ENCODE data around the gene TNS3.
A peak's percentile ranks its signal among the peaks of the same experiment; 100 is the strongest.

The TNS3 gene

DNA sequence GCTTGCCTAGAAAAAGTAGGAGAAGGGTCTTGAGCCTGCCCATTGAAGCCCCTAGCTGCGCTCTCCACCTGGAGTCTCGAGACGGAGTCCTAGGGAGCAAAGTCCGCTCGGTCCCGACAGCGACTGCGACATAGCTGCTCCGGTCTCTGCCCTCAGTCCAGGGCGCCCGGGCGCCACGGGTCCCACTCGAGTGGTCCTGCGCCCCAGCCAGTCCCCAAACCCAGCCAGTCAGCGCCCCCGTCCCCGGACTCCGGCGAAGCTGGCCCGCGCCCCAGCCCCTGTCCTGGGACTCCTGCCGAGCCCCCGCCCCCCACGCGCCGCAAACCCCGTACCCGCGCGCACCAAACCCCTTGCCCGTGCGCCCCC lies 490 bp downstream of the TNS3 start:
- no peak for DNase-seq (ENCODE audit: low read depth)

DNA sequence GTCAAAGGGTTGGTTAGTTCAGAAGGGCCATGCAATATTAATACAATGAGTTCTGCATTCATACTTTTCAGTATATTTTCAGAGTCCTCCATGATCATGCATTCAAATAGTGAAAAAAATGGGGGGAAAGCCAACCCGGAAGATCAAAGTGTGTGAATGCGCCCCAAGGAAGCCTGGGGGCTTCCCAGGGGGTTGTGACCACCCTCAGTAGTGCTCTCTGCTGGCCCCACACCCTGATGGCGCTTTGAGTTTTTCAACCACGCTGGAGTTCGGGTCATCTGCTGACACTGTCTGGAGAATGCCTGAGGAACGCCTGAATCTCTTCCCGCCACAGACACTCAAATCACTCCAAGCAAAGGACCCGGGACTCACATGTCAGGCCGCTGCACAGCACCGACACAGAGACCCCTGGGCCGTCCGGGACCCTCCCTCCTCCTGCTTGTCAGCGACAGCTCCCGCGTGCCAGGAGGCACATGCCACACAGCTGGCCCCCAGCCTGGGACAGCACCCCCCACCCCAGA lies 1.0 kb downstream of the TNS3 start:
- DNase-seq (ENCODE audit: low read depth), result no peak

DNA sequence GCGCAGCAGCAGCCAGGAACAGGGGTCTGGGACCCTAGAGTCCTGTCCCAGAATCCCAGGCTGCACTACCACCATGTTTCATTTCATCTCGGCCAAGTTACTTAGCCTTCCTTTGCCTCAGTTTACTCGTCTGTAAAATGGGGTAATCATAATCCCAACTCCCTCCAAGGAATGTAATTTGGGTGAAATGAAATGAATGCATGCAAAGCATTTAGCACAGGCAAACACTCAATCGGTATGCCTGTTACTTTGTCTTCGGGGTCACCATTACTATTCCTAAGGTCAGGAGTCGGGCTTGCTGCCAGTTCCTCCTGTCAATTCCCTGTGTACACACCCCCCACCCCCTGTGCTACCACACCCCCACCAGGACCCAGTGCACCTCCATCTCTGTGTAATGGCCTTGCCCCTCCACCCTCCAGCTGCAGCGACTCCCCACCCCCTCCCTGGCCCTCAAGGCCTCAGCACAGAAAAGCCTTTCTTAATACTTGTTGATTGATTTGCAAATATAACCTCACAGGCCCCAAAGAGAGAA lies 1.7 kb downstream of the TNS3 start:
- no peak for DNase-seq (ENCODE audit: low read depth)

DNA sequence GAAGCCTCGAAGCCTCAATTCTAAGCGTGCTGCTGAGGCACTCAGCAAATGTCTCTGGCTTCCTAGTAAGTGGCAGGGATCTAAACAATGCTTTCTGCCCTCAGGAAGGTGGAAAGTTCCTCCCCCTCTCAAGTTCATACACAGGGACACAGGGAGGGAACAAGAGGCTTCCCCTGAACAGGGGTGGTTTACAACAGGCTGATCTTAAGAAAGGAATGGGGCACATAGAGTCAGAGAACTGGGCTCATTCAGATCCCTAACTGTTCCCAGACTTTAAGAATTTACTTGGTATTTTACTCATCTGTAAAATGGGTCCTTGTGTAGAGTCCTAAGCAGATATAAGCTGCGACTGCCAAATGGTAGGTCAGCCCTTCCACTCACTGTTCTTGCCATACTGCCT lies 2.5 kb downstream of the TNS3 start:
- DNase-seq (ENCODE audit: low read depth), result no peak

DNA sequence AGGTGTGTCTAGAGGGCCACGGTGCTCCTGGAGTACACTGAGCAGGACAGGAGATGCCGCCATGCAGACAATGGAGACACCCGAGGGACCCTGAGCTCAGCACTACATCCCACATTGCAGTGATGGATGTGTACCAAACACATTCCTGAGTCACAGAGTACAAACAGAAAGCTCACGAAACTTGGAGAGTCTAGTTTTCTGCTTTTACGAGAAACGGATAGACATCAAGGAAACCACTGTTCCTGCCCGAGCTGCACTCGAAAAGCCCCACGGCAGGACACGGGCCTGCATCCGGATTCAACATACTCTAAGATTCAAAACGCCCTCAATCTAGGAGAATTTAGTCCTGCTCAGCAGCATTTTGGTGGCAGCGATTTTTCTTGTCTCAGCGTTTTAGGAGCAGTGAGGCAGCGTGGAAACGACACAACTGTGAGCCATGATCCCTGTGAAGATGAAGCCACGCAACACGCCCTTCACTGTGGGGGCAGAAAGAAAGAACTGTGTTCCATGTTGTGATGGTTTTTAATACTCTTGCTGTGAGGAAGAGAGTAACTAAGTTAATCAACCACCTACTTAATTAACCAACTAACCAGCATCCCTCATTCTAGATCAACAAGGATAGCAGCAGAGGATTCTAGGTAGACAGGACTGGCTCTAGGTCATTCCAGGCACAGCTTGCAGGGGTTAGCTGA lies 3.2 kb downstream of the TNS3 start:
- DNase-seq (ENCODE audit: low read depth), result peak; percentile 79

DNA sequence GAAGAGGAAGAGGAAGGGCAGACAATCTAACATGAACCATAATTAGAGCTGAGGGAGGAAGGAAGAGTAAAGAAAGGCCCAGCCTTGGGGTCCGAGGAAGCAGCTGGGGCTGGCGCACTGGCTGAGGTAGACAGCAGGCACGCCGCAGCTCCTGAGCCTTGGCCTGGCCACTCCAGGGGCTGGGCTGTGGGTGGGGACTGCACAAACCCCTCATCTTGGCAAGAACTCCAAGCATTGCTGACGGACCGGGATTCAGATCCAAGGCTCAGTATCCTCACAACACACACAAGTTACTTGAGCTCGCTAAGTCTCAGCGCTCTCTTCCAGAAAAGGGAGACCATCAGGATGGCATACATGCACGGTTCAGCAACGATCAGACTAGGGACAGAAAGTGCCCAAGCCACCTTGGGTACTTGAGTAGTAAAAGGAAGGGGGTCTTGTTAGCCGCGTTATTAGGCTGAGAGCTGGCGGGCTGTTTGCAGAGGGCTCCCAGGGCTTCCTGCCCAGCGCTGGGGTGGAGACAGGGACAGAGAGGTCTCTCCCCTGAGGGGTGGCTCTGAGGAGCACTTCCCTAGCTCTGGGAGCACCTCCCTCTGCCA lies 4.5 kb downstream of the TNS3 start:
- DNase-seq (ENCODE audit: low read depth), result no peak

DNA sequence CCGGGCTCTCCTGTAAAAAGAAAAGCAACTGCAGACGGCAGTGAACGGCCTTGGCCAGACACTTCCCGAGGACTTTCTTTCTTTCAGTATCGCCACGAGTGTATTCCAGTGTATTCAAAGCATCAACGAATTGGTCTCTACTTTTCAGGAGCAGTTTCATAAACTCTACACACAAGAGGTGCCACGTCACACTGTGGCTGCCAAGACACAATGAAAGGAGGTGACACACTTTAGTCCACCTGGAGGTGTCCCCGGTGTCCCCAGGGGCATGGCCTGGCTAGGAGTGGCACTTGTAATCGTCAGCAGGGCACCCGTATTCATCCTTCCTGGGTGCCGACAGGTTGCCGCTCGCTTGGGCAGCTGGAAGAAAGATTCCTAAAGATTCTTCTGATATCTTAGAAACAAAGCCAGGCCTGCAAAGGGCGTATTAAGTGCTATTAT lies 5.0 kb downstream of the TNS3 start:
- DNase-seq (ENCODE audit: low read depth), result no peak

DNA sequence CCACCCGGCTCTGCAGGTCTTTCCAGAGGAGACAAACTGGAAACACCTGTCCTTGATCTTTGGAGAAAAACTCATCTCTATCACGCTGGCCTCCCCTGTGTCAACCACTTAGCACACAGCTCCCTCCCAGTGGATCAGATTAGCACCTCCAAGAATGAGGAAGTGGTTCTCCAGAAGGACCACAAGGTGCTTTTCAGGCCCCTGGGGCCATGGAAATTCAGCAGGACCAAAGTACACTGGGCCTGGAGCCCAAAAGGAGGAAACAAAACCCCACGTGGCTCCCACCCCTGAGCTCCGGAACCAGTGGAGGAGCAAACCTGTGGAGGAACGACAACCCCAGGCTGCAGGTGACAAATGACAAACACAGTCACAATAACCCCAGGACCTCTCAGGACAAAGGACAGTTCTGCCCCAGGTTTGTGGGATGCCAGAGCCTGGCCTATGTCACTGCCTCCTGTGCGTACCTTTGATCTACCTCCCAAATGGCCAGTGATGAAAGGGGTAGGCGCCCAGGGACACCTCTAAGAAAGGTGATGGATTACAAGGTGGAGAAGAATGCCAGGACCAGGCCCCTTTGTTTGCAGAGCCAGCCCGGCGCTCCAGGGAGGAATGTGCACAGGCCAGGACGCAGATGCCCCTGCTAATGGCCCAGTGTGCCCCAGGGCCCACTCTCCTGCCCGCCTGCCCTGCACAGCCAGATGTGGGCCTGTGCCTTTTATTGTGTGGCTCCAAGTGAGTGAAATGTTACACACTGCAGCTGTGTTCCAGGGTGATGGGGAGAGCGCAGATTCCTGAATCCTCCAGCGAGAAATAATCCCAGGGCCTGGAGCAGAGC lies 5.7 kb downstream of the TNS3 start:
- DNase-seq (ENCODE audit: low read depth), result no peak

DNA sequence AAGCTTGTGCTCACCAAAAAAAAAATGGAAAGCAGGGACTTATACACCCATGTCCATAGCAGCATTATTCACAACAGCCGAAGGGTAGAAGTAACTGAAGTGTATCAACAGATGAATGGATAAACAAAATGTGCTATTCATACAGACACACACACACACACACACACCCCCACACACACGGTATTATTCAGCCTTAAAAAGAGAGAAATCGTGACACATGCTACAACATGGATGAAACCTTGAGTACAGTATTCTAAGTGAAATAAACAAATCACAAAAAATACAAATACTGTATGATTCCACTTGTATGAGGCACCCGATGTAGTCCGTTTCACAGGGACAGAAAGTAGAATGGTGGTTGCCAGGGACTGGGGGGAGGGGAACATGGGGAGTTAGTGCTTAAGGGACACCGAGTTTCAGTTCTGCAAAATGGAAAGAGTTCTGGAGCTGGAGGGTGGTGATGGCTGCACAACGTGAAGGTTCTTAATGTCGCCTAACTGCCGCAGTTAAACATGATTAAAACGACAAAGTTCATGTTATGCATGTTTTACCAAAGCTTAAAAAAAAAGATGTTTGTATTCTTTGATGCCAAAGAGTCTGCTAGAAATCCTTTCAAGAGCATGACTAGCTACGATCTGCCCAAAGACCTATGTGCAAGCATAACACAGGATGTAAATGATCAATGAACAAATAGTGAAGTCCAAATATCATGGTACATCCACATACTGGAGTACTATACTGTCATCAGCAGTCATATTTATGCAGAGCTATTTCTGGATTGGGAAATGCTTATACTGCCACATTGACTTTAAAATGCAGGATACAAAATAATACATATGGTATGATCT lies 7.2 kb downstream of the TNS3 start:
- DNase-seq (ENCODE audit: low read depth), result no peak

DNA sequence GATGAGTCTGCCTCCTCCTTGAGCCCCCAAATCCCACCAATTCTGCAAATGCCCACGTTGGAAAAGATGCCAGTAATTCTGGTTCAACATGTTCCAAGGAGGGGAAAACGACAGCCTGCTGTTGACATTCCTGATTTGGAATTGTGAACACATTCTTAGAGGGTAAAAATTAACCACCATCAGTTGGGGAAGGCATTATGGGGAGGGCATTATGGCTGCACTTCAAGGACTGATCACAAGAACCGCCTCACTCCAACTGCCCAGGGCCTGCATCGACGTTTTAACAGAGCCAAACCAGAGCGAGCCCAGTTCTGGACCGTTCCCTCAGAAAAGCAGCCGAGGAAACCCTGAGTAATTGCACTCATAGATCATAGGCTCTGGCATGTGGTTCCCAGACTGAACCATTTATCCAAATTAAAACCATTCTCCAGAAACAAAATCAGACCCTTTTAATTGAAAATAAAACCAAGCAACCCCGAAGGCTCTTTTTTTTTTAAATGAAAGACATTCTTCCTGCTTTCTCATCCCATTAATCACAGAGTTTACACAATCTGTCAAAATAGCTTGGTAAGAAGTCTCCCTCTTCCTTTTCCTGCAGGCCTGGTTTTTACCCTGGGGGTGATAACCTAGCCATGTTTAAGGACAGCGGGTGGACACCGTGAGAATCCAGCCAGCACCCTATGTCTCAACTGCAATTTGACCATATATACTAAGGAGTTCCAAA lies 8.0 kb downstream of the TNS3 start:
- DNase-seq (ENCODE audit: low read depth), result peak; percentile 95

GRCh38 chr7:47572939-47573757 lies 8.8 kb downstream of the TNS3 start:
- DNase-seq (ENCODE audit: low read depth), result no peak

DNA sequence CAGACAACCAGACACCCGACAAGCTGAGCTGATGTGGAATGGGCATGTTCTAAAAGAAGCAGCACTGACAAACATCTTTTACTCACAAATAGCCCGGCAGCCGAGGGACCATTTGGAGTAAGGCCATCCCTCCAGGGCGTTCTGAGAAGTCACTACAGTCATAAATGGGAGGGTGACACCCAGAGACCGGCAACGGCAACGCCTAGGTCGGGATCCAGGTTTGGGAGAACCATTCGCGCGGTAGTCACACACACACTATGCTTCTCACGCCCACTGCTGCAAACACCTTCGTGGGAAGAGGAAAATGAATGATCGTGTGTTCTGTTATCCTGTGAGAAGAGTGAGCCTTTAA lies 9.8 kb downstream of the TNS3 start:
- no peak for DNase-seq (ENCODE audit: low read depth)

DNA sequence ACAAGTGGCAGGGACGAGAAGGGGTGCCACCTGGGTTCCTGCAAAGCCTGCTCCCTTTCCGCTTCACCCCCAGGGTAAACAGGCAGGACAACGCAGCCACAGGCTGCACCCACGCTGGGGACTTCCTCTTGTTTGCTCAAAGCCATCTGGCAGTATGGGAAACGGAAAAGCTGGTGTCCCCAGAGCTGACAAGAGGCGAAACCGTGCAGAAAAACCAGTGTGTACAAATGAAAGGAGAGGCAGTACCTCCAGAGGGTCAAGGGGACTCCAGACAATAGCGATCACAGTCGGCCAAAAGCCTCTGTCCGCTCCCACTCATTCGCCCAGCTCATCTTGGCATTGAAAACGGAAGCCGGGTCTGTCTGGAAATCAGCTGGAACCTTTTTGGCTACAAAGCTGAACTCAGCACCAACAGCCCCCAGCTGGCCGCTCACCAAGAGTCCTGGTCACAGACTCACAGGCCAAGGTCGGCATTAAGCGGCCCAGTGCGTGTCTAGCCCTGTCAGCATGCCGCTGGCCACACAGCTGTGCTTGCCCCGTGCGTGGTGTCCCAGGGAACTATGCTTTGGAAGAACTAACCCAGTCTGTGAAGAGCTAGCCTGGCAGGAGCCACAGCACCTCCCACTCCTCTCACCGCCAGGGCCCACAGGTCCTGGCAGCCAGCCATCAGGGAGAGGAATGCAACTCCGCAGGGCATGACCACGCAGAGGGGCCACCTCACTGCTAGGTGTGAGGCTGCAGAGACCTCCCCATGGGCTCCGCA lies 10.4 kb downstream of the TNS3 start:
- DNase-seq (ENCODE audit: low read depth), result peak; percentile 74

GRCh38 chr7:47570649-47571050 lies 11.3 kb downstream of the TNS3 start:
- no peak for DNase-seq (ENCODE audit: low read depth)

- DNase-seq (ENCODE audit: low read depth), result no peak
Measured at GRCh38 chr7:47568547-47568946, 13.4 kb downstream of the TNS3 start.

GRCh38 chr7:47568056-47568455 lies 13.9 kb downstream of the TNS3 start:
- DNase-seq (ENCODE audit: low read depth), result no peak

- DNase-seq (ENCODE audit: low read depth), result no peak
Measured at GRCh38 chr7:47565640-47566250, 16.2 kb downstream of the TNS3 start.

GRCh38 chr7:47563521-47563920 lies 18.4 kb downstream of the TNS3 start:
- DNase-seq (ENCODE audit: low read depth), result no peak

Data from GM04503 (cell line).